Measurements from ENCODE around the gene SF3A2. TPM values are rescaled to one million over a fixed set of nuclear protein-coding genes. Genes with fewer than 3 reads are reported as not detected.
A peak's percentile ranks its signal among the peaks of the same experiment; 100 is the strongest.

Gene SF3A2
- total RNA-seq, 1 donor from 2014 or later: 37.6 TPM

DNA sequence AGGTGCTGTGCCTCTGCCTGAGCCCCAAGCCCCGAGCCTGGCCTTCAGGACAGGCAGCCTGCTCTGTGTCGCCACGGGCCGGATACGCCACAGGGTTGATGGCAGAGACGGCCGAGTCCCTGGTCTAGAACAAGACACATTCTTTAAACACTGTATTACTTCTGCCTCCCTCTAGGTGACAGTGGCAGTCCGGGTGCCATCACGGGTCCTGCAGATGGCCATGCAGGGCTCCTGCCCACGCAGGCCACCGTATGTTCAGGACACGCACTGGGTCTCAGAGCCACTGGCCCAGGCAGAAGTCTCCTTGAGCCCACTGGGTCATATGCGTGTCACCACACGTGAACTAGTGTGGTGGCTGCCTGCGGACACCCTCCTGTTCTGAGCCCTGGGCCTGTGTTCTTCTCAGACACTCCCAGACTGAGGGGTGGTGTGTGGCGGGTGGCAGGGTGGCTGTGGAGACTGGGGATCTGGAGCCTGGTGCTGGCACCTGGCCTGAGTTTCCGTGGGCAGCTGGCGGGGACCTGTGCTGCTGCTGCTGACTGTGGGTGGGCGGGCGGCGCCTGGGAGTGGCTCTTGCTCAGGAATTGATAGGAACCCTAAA lies 4.9 kb upstream of the SF3A2 start:
- peak overlapping the region in 1 of 3 donors; percentile 8 for H3K4me3 ChIP-seq (ENCODE audit: low read length in 3 of 3)
- peak overlapping the region in 2 of 3 donors; percentile 45 to 60 for H3K9ac ChIP-seq (ENCODE audit: low read depth in 1 of 3, low read length in 3 of 3)
- H3K27me3 ChIP-seq (ENCODE audit: control insufficient read depth in 3 of 3, insufficient read depth in 3 of 3, low read length in 3 of 3): no peaks in the 10 kb centered on the region
- H3K9me3 ChIP-seq (ENCODE audit: control insufficient read depth in 3 of 3, low read length in 3 of 3): no peaks in the 10 kb centered on the region
- peak overlapping the region; percentile 75 for H3K27ac ChIP-seq (ENCODE audit: low read depth, low read length)
- H3K4me1 ChIP-seq (ENCODE audit: control insufficient read depth in 3 of 3, insufficient read depth in 3 of 3, low read length in 3 of 3): peaks cover 37 to 61% (median 42%) of the 10 kb centered on the region in 3 donors
- peaks cover 26 to 33% (median 29%) of the 10 kb centered on the region in 3 donors for H3K36me3 ChIP-seq (ENCODE audit: control insufficient read depth in 3 of 3, insufficient read depth in 3 of 3, low read length in 3 of 3)

- Histone ChIP-seq H3K9ac (ENCODE audit: low read depth in 1 of 3, low read length in 3 of 3) (no peak overlapping the region), H3K4me1 (ENCODE audit: control insufficient read depth in 3 of 3, insufficient read depth in 3 of 3, low read length in 3 of 3) (peaks cover 43 to 64% (median 47%) of the 10 kb centered on the region in 3 donors), H3K9me3 (ENCODE audit: control insufficient read depth in 3 of 3, low read length in 3 of 3) (no peaks in the 10 kb centered on the region), H3K27me3 (ENCODE audit: control insufficient read depth in 3 of 3, insufficient read depth in 3 of 3, low read length in 3 of 3) (no peaks in the 10 kb centered on the region), H3K36me3 (ENCODE audit: control insufficient read depth in 3 of 3, insufficient read depth in 3 of 3, low read length in 3 of 3) (peaks cover 25 to 31% (median 26%) of the 10 kb centered on the region in 3 donors), H3K4me3 (ENCODE audit: low read length in 3 of 3) (no peak overlapping the region), H3K27ac (ENCODE audit: low read depth, low read length) (no peak overlapping the region)
Observed at GRCh38 chr19:2232286-2233151, 4.1 kb upstream of the SF3A2 start.

- Histone ChIP-seq H3K9ac (ENCODE audit: low read depth in 1 of 3, low read length in 3 of 3) (peak overlapping the region in 1 of 3 donors; percentile 16), H3K27ac (ENCODE audit: low read depth, low read length) (no peak overlapping the region), H3K27me3 (ENCODE audit: control insufficient read depth in 3 of 3, insufficient read depth in 3 of 3, low read length in 3 of 3) (no peaks in the 10 kb centered on the region), H3K4me1 (ENCODE audit: control insufficient read depth in 3 of 3, insufficient read depth in 3 of 3, low read length in 3 of 3) (peaks cover 49 to 70% (median 54%) of the 10 kb centered on the region in 3 donors), H3K4me3 (ENCODE audit: low read length in 3 of 3) (no peak overlapping the region), H3K36me3 (ENCODE audit: control insufficient read depth in 3 of 3, insufficient read depth in 3 of 3, low read length in 3 of 3) (peaks cover 20 to 28% (median 26%) of the 10 kb centered on the region in 3 donors), H3K9me3 (ENCODE audit: control insufficient read depth in 3 of 3, low read length in 3 of 3) (no peaks in the 10 kb centered on the region)
Observed at GRCh38 chr19:2233601-2234280, 2.9 kb upstream of the SF3A2 start.

GRCh38 chr19:2234996-2235380 lies 1.6 kb upstream of the SF3A2 start:
- H3K9ac ChIP-seq (ENCODE audit: low read depth in 1 of 3, low read length in 3 of 3): peak overlapping the region; percentile 37 to 97 (median 97)
- H3K4me1 ChIP-seq (ENCODE audit: control insufficient read depth in 3 of 3, insufficient read depth in 3 of 3, low read length in 3 of 3): peaks cover 58 to 72% (median 59%) of the 10 kb centered on the region in 3 donors
- H3K27me3 ChIP-seq (ENCODE audit: control insufficient read depth in 3 of 3, insufficient read depth in 3 of 3, low read length in 3 of 3): no peaks in the 10 kb centered on the region
- H3K4me3 ChIP-seq (ENCODE audit: low read length in 3 of 3): peak overlapping the region; percentile 78 to 96 (median 93)
- peak overlapping the region; percentile 96 for H3K27ac ChIP-seq (ENCODE audit: low read depth, low read length)
- peaks cover 20 to 25% (median 20%) of the 10 kb centered on the region in 3 donors for H3K36me3 ChIP-seq (ENCODE audit: control insufficient read depth in 3 of 3, insufficient read depth in 3 of 3, low read length in 3 of 3)
- no peaks in the 10 kb centered on the region for H3K9me3 ChIP-seq (ENCODE audit: control insufficient read depth in 3 of 3, low read length in 3 of 3)

- Histone ChIP-seq H3K9me3 (ENCODE audit: control insufficient read depth in 3 of 3, low read length in 3 of 3) (no peaks in the 10 kb centered on the region), H3K27me3 (ENCODE audit: control insufficient read depth in 3 of 3, insufficient read depth in 3 of 3, low read length in 3 of 3) (no peaks in the 10 kb centered on the region), H3K4me3 (ENCODE audit: low read length in 3 of 3) (peak overlapping the region; percentile 78 to 96 (median 93)), H3K36me3 (ENCODE audit: control insufficient read depth in 3 of 3, insufficient read depth in 3 of 3, low read length in 3 of 3) (peaks cover 15 to 21% (median 17%) of the 10 kb centered on the region in 3 donors), H3K4me1 (ENCODE audit: control insufficient read depth in 3 of 3, insufficient read depth in 3 of 3, low read length in 3 of 3) (peaks cover 60 to 73% (median 61%) of the 10 kb centered on the region in 3 donors), H3K9ac (ENCODE audit: low read depth in 1 of 3, low read length in 3 of 3) (peak overlapping the region; percentile 37 to 97 (median 97)), H3K27ac (ENCODE audit: low read depth, low read length) (peak overlapping the region; percentile 96)
Observed at GRCh38 chr19:2235381-2236063, 1.1 kb upstream of the SF3A2 start.

- Histone ChIP-seq H3K4me1 (ENCODE audit: control insufficient read depth in 3 of 3, insufficient read depth in 3 of 3, low read length in 3 of 3) (peaks cover 60 to 73% (median 61%) of the 10 kb centered on the region in 3 donors), H3K9ac (ENCODE audit: low read depth in 1 of 3, low read length in 3 of 3) (peak overlapping the region in 2 of 3 donors; percentile 97), H3K9me3 (ENCODE audit: control insufficient read depth in 3 of 3, low read length in 3 of 3) (no peaks in the 10 kb centered on the region), H3K36me3 (ENCODE audit: control insufficient read depth in 3 of 3, insufficient read depth in 3 of 3, low read length in 3 of 3) (peaks cover 15 to 19% (median 17%) of the 10 kb centered on the region in 3 donors), H3K27me3 (ENCODE audit: control insufficient read depth in 3 of 3, insufficient read depth in 3 of 3, low read length in 3 of 3) (no peaks in the 10 kb centered on the region), H3K27ac (ENCODE audit: low read depth, low read length) (peak overlapping the region; percentile 96), H3K4me3 (ENCODE audit: low read length in 3 of 3) (peak overlapping the region; percentile 78 to 96 (median 93))
Observed at GRCh38 chr19:2236064-2236313, 635 bp upstream of the SF3A2 start.

- H3K4me3 ChIP-seq (ENCODE audit: low read length in 3 of 3): peak overlapping the region; percentile 83 to 96 (median 93)
- no peaks in the 10 kb centered on the region for H3K9me3 ChIP-seq (ENCODE audit: control insufficient read depth in 3 of 3, low read length in 3 of 3)
- H3K4me1 ChIP-seq (ENCODE audit: control insufficient read depth in 3 of 3, insufficient read depth in 3 of 3, low read length in 3 of 3): peaks cover 61 to 74% (median 63%) of the 10 kb centered on the region in 3 donors
- peak overlapping the region; percentile 96 for H3K27ac ChIP-seq (ENCODE audit: low read depth, low read length)
- no peaks in the 10 kb centered on the region for H3K27me3 ChIP-seq (ENCODE audit: control insufficient read depth in 3 of 3, insufficient read depth in 3 of 3, low read length in 3 of 3)
- peak overlapping the region; percentile 95 to 97 (median 97) for H3K9ac ChIP-seq (ENCODE audit: low read depth in 1 of 3, low read length in 3 of 3)
- H3K36me3 ChIP-seq (ENCODE audit: control insufficient read depth in 3 of 3, insufficient read depth in 3 of 3, low read length in 3 of 3): peaks cover 15 to 17% (median 16%) of the 10 kb centered on the region in 3 donors
Observed at GRCh38 chr19:2237051-2237868, 636 bp downstream of the SF3A2 start.

DNA sequence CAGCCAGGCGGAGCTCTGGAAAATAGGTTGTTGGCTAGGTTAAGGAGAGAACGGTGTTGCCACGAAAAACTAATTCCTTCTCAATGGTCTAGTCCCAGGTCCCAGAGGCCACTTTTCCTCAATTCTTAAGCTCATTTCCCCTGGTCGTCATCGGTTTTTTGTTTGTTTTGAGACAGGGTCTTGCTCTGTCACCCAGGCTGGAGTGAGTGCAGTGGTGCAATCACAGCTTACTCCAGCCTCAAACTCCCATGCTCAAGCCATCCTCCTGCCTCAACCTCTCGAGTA lies 1.2 kb downstream of the SF3A2 start:
- H3K27ac ChIP-seq (ENCODE audit: low read depth, low read length): peak overlapping the region; percentile 96
- peaks cover 13 to 15% (median 13%) of the 10 kb centered on the region in 3 donors for H3K36me3 ChIP-seq (ENCODE audit: control insufficient read depth in 3 of 3, insufficient read depth in 3 of 3, low read length in 3 of 3)
- no peaks in the 10 kb centered on the region for H3K27me3 ChIP-seq (ENCODE audit: control insufficient read depth in 3 of 3, insufficient read depth in 3 of 3, low read length in 3 of 3)
- peak overlapping the region; percentile 83 to 96 (median 93) for H3K4me3 ChIP-seq (ENCODE audit: low read length in 3 of 3)
- H3K9ac ChIP-seq (ENCODE audit: low read depth in 1 of 3, low read length in 3 of 3): peak overlapping the region; percentile 95 to 97 (median 97)
- H3K9me3 ChIP-seq (ENCODE audit: control insufficient read depth in 3 of 3, low read length in 3 of 3): no peaks in the 10 kb centered on the region
- H3K4me1 ChIP-seq (ENCODE audit: control insufficient read depth in 3 of 3, insufficient read depth in 3 of 3, low read length in 3 of 3): peaks cover 66 to 79% (median 69%) of the 10 kb centered on the region in 3 donors

DNA sequence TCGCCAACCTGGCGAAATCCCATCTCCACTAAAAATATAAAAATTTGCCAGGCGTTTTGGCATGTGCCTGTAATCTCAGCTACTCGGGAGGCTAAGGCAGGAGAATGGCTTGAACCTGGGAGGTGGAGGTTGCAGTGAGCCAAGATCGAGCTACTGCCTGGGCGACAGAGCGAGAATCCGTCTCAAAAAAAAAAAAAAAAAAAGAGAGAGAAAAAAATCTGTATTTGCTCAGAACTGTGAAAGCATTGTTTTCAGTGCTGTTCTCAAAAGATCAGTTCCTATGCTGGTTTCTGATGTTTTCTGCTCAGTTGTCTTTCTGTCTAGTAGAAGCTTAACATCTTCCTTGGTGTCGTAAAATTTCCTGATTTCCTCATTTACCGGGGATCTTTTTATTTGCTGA lies 2.5 kb downstream of the SF3A2 start:
- Histone ChIP-seq H3K36me3 (ENCODE audit: control insufficient read depth in 3 of 3, insufficient read depth in 3 of 3, low read length in 3 of 3) (peaks cover 11 to 15% (median 12%) of the 10 kb centered on the region in 3 donors), H3K9me3 (ENCODE audit: control insufficient read depth in 3 of 3, low read length in 3 of 3) (no peaks in the 10 kb centered on the region), H3K27ac (ENCODE audit: low read depth, low read length) (no peak overlapping the region), H3K9ac (ENCODE audit: low read depth in 1 of 3, low read length in 3 of 3) (peak overlapping the region in 1 of 3 donors; percentile 78), H3K4me1 (ENCODE audit: control insufficient read depth in 3 of 3, insufficient read depth in 3 of 3, low read length in 3 of 3) (peaks cover 71 to 77% (median 72%) of the 10 kb centered on the region in 3 donors), H3K4me3 (ENCODE audit: low read length in 3 of 3) (no peak overlapping the region), H3K27me3 (ENCODE audit: control insufficient read depth in 3 of 3, insufficient read depth in 3 of 3, low read length in 3 of 3) (no peaks in the 10 kb centered on the region)
